Skeletal muscle cell (primary cell): ENCODE measurements around the gene KRT31.
A peak's percentile ranks its signal among the peaks of the same experiment; 100 is the strongest.
"Not testable (repeated sequence)": the region's sequence is repeated elsewhere in the genome, so short reads cannot be mapped to it uniquely, and the experiment has no call there.

Experiments
- DNase-seq: peaks from one replicate; pipeline ENCODE4 v3.0.0-alpha.2; 2010; ENCODE audit warnings: low read depth
- H3K4me3 ChIP-seq: 2 replicates; pipeline ENCODE4 v1.5.1; 2011; ENCODE audit warnings: low read depth, mild to moderate bottlenecking, control low read depth, low read length, moderate library complexity

Gene KRT31

DNA sequence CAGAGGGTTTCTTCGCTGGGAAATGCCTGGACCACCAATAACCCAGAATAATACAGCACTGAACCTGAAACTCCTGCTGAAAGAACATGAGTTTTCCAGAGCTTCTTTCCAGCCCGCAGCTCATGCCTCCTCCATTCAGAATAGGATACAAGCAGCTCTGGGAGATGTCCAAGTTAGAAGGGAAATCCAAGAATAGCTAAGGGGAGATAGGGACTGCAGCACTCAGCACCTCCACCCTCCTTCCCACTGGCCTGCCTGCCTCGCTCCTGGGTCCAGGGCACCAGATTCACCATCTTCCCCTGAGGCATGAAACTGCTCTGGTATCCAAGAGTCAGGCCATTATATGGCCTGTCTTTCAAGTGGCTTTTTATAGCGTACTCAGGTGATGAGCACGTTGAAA, 4.1 kb downstream of the KRT31 start:
- no peak for DNase-seq
- H3K4me3 ChIP-seq = no peak overlapping the region

DNA sequence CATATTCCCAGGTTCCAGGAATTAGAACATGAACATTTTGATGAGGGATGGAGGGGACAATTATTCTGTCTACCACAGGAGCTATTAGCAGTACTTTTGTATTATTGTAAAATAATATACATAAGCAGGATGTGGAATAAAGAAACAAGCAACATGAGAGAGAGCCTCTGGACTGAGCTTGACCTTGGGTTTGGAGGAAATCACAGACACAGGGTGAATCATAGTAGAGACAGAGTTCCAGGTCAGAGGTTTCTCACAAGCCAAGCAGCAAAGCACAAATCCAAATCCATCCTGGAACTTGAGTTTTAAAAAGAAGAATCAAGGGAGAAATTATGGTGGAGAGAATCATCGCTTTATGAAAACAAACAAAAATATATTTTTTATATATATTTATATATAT, 5.1 kb downstream of the KRT31 start:
- DNase-seq = no peak
- no peak overlapping the region for H3K4me3 ChIP-seq

DNA sequence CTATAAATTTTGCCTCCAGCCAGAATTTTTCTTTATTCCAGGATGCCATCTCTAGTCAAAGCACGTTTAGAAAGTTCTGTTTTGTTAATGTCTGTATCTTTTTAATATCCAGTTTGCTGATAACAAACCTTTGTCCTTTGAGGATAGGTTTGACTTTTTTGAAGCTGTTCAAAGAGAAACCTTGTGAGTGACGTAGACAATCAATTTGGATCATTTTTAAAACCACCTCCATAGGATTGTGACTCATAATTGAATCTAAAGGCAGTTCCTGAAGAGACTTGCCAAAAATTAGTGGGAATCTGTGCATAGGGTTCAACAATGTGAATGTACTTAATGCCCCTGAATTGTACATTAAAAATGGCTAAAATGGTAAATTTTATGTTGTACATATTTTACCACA, 5.9 kb downstream of the KRT31 start:
- DNase-seq = no peak

DNA sequence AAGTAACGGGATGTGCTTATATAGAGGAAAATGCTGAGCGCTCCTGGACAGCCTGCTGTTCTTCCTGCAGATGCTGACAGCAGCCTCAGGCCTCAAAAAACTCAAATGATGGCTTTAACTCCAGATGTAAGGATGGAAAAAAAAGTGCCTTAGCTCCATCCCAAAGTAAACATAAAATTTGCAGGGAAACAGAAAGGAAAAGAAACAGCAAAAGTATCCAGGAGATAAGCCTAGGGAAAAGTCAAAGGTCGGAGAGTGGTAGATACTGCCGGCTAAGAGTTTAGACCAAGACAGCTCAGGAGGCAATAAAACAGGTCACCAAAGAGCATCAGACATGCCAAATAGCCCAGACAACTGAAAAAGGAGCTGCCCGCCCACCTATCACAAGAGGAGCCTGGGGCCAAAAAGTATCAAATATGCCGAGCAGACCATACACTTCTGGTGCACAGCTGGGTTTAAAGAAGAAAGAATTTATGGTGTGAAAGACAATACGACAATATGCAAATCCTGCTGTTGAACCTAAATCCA, 6.9 kb downstream of the KRT31 start:
- no peak for DNase-seq
- H3K4me3 ChIP-seq = no peak overlapping the region

More for the DNA sequence above, 5.9 kb downstream of the KRT31 start:
- no peak overlapping the region for H3K4me3 ChIP-seq

DNA sequence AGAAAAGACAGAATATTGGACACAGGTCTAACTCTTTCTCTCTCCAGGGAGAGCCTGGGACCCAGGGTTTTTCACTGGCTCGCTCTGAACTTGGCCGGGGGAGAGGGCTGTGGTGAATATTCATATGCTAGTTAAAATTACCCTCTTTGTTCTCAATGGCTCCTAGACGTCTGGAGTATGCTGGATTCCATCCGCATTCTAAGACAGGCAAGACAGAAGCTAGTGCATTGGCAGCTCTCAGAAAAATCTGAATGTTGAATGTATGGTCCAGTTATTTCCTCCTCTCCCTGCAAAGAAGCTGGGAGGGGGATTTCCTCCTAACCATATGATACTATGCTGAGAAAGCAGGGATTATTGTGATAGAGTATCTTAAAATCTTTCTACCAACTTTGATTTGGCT, 9.7 kb downstream of the KRT31 start:
- DNase-seq = no peak

DNA sequence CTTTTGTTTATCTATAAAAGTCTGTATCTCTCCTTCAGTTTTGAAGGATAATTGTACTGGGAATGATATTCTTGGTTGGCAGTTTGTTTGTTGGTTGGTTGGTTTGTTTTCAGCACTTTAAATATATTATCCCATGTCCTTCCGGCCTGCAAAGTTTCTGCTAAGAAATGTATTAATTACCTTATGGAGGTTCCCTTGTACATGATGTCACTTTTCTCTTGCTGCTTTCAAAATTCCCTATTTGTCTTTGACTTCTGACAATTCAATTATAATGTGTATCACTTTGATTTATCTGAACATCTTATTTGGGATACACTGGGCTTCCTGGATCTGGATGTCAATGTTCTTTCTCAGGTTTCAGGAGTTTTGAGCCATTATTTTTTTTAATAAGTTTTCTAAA, 11.2 kb downstream of the KRT31 start:
- DNase-seq = no peak
- no peak overlapping the region for H3K4me3 ChIP-seq

More for the DNA sequence above, 9.7 kb downstream of the KRT31 start:
- no peak overlapping the region for H3K4me3 ChIP-seq

DNA sequence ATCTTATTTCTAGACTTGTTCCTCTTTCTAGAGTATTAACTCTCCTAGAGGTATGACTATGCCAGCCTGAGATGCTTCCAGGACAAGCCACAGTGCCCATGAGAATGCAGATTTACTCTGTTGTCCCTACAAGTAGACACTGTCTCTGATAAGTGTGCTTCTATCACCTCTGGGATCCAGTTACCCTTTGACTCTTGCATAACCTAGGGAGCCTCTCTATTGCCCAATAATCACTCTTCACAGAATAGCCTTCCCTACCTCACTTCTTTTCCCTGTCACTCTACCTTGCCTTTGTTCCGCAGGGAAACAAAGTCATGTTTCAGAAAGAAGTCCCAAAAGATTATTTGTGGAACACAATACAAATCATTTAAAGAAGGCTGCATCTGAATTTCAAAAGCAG, 13.7 kb downstream of the KRT31 start:
- no peak for DNase-seq
- no peak overlapping the region for H3K4me3 ChIP-seq

DNA sequence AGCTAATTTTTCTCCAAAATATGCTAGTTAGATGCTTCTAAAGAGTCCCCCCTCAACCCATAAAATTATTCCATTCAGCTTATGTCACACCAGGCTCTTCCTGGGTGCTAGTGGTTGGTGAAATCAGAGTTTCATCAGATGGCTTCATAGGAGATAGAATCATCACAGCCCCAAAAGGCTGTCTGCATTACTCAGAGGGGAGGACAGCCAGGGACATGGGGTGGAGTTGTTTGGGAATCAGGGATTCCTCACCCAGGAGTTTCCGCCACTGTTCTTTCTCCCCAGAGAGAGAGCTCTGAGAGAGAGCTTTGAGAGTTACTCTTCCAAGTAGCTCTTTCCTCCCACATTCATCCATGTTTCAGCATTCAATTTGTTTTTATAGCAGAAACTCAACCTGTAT, 15.0 kb downstream of the KRT31 start:
- H3K4me3 ChIP-seq = no peak overlapping the region
- no peak for DNase-seq

DNA sequence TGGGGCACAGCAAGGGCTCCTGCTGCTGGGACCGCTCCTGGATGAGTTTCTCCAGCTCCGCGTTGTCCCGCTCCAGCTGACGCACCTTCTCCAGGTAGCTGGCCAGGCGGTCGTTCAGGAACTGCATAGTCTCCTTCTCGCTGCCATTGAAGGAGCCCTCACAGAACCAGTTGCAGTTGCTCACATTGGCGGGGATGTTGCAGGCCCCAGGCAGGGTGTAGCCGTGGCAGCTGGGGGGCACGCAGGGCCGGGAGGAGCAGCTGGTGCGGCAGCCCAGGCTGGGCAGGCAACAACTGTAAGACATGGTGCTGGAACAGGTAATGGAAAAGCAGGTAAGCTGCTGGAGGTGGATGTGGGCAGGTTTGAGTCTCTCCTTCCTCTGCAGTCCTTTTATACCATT, 15.5 kb downstream of the KRT31 start, which contains the start of gene KRT34:
TSS of gene KRT34 (minus strand) at position 364 of the 400 bp plus-strand sequence. CDS start at position 304, 60 bp downstream.
- H3K4me3 ChIP-seq, DNase-seq: not testable (repeated sequence)

DNA sequence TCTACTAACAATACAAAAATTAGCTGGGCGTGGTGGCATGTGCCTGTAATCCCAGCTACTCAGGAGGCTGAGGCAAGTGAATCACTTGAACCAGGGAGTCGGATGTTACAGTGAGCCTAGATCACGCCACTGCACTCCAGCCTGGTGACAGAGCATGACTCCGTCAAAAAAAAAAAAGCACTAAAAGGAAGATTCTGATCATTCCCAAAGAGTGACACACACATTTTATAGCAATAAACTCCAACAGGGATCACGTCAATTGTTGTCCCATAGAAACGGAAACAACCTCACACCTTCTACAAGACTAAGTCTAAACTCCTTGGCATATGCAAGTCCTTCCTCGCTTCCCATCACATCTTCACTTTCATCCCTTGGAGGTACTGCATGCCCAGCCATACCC, 17.3 kb downstream of the KRT31 start:
- DNase-seq = peak; percentile 34

DNA sequence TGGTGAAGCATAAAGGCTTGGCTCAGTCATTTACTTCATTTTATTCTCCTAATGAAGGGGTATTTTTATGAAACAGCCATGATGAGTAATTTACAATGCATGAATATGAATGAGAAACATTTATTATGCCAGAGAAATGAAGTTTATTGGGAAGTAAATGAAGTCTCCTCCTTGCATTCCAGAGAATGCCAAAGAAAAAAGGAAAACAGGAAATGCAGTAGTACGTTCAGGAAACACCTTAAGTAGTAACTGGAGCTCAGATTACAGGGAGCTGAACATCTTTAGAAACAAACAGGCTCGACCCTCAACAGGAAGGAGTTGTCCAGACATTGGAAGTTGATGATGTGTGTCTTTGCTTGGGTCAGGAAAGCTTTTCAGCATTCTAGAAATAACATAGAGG, 19.9 kb downstream of the KRT31 start:
- DNase-seq = no peak

More for the DNA sequence above, 17.3 kb downstream of the KRT31 start:
- H3K4me3 ChIP-seq = not testable (repeated sequence)

DNA sequence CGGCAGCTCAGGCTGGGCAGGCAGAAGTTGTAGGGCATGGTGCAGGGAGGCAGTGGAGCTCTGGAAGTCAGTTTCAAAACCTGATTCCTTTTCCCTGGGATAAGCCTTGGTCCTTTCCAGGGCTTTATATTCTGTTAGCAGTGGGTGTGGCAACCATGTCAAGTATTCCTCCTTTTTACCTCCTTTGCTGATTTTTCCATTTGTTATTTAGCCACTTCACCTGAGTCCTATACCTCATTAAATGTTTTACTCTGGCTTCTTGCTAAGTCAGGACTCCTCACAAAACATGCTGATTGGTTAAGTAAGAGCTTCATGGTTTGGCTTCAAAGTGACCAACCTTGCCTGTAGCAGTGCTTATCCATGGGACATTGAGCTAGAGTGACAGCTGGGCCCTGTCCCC, 27.7 kb downstream of the KRT31 start, which contains the start of gene KRT33B:
TSS of gene KRT33B (minus strand) at position 101 of the 400 bp plus-strand sequence. CDS start at position 38, 63 bp downstream.
- no peak within 1 kb of the TSS for H3K4me3 ChIP-seq
- DNase-seq = no peak

More for the DNA sequence above, 19.9 kb downstream of the KRT31 start:
- H3K4me3 ChIP-seq = no peak overlapping the region

DNA sequence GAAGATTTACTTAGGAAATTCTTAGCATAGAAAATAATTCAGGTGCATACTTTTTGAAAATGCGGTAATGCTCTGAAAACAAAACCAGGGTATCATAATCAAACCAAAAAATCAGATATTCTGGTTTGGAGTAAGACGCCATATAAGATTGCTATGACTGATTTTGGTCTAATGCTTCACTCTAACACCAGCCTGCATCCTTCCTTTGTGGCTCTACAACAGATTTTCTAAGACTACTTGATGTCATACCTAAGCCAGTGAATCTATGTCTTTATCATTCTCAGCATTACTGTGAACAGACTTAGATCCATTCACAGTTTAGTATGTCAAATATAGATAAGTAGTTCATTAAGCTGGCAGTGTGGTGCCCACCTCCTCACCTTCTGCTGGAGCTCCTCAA, 28.4 kb downstream of the KRT31 start:
- H3K4me3 ChIP-seq = no peak overlapping the region
- no peak for DNase-seq

DNA sequence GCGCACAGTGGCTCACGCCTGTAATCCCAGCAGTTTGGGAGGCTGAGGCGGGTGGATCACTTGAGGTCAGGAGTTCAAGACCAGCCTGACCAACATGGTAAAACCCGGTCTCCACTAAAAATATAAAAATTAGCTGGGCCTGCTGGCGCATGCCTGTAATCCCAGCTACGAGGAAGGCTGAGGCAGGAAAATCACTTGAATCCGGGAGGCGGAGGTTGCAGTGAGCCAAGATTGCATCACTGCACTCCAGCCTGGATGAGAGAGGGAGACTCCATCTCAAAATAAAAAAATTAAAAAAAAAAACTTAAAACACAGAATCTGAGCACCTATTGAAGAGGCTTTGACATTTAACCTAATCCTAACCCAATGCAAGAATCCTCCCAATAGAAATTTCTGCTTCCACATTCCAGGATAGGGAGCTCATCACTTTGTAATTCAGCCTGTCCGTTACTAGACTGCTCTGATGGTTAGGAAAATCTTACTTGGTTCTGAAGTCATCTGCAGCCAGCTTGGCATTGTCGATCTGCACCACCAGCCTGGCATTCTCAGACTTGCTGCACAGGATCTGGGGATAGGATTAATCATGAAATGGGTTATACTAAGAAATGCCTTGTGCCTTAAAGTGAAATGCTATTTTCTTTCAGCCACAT, 29.9 kb downstream of the KRT31 start:
- no peak for DNase-seq
- H3K4me3 ChIP-seq = no peak overlapping the region

DNA sequence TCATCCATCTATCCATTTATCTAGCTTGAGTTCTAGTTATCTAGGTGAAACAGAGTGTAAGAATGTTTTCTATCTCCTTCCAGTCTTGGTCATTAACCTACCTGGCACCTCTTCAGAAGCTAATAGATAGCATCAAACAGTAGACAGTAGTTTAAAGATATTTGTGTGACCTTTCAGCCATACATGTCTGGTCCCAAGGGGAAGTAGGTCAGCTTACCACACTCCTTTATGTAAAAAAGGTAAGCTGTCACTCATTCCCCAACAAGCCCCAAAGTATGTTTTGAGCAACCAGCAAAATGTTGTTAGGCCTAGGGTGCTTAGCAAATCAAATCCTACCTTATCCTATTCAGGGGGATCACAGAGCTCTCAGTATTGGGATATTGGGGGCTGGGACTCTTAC, 31.3 kb downstream of the KRT31 start:
- DNase-seq = no peak
- H3K4me3 ChIP-seq = no peak overlapping the region

DNA sequence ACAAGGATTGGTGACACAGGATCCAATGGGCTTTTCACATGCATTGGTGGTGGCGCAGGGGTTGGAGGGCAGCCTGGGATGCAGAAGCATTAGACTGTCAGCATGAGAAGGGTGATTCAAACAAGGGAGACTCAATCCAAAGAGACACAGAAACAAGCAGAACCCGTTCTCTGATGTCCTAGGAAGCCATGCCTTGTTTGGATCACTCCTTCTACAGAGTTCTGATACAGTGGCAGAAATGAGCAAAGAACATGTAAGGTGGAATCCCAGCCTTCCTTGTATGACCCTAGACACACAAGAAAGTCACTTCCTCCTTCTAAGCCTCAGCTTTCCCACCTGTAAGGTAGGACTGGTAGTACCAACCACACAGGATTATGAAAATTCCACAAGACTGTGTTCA, 33.5 kb downstream of the KRT31 start:
- H3K4me3 ChIP-seq = no peak overlapping the region
- DNase-seq = no peak

DNA sequence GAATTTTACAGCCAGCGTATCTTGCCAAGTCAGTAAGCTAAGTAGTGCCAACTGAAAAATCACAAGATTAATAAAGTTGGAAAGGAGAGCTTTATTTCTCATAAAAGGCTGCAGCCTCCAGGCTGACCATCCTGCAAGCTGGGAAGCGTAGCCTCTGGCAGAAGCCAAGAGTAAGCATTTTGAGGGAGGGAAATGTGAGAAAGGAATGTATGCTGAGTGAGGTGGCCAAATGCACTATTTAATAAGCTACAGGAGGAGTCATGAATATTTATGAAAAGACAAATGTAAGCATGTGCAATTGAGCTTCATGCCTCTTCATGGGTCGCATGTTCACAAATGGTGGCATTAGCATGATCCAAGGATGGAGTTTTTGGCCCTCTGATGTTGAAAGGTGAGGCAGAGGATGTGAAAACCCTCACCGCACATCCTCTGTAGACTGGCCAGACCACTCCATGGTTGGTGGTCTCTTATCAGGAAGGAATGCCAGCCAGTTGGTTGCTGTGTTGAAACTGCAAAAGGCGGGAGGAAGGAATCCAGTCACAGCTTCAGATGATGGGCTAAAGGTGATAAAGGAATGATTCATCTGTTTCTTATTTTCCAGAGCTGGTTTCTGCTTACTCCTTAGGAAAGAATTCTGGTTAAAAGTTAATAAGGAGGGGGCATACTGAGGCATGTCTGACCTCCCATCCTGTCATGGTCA, 37.0 kb downstream of the KRT31 start:
- no peak overlapping the region for H3K4me3 ChIP-seq
- DNase-seq = no peak

DNA sequence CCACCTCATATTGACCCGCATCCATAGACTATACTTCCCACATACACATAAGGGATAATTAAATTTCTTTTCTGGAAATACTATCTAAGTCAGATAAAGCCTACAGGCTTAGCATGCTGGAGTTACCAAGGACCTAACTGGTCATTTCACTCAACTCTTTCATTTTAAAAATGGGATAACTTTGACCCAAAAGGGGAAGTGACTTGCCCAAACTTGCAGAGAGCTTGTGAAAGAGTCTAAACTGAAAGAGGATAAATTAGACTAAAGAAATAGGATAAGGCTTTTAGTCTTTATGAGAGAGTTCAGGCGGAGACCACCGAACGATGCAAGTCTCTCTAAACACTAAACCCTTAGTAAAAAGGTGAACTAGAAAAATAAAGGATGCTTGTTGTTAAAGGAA, 42.9 kb downstream of the KRT31 start:
- no peak for DNase-seq
- H3K4me3 ChIP-seq = no peak overlapping the region

DNA sequence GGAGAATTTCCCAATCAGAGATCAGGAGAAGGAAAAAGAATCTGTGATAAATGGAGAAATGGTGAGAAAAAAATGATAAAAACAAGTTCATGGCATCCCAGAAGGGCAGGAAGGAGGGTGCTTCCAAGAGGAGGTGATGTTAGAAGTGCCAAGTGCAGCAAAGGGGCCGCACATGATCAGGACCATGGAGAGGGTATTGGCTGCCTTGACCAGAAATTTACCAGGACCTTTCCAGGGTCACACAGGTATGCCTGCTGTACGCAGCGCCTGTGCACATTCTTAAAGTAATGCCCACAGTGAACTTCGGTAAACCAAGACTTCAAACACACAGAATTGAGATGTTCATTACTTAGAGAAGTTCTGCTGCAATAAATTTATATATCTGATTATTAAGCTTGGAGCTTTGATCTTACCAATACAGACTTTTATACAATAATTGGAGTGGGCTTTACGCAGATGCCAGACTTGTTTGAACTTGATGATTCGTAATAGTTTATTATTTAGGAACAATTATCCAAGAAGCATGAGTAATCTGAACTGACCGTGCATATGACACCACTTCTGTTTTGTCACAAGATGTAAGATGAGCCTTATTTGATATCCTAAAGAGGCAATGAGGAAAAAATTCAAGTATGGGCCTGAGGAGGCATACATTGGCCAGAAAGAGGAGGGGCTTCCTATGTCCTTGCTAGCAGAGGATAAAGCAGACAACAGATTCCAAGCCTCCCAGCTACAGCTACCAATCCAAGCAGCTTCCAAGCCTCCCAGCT, 44.6 kb downstream of the KRT31 start:
- H3K4me3 ChIP-seq = no peak overlapping the region
- DNase-seq = no peak

DNA sequence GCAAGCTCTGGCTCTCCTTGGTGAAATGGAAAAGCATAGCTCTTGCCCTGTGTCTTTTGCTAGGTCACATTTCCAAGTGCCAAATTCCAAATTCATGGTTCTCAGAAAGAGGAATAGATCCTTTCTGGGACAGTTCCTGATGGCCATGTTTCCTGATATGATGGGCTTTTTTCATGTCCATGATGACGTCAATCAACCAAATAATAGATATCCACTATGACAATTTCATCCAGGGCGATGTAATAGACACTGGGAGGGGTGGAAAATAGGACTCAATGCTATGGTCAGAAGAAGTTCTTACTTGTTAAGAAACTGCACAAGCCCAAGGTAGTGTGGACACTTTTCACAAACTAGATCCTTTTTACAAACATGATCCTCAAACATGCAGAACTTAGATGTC, 46.2 kb downstream of the KRT31 start:
- no peak for DNase-seq
- no peak overlapping the region for H3K4me3 ChIP-seq
